Glutamatergic neuron (in vitro differentiated cells): ENCODE measurements around the gene TRPM3. TPM values are rescaled to one million over a fixed set of nuclear protein-coding genes. Genes with fewer than 3 reads are reported as not detected.

Source experiments
- DNase-seq: peaks from one replicate; pipeline ENCODE4 v3.0.0; 2022
- H3K27ac Mint-ChIP-seq: one replicate; pipeline ENCODE4 v1.8.0; 2020; ENCODE audit warnings: mild to moderate bottlenecking, mixed read lengths, inconsistent platforms; ENCODE audit not compliant: unreplicated experiment
- H3K27me3 Mint-ChIP-seq: one replicate; pipeline ENCODE4 v1.8.0; 2020; ENCODE audit warnings: mild to moderate bottlenecking, moderate library complexity, mixed read lengths, inconsistent platforms; ENCODE audit not compliant: unreplicated experiment
- H3K36me3 Mint-ChIP-seq: one replicate; pipeline ENCODE4 v1.8.0; 2020; ENCODE audit warnings: mild to moderate bottlenecking, mixed read lengths, inconsistent platforms; ENCODE audit not compliant: unreplicated experiment
- H3K4me1 Mint-ChIP-seq: one replicate; pipeline ENCODE4 v1.8.0; 2020; ENCODE audit warnings: mild to moderate bottlenecking, low read depth, mixed read lengths, inconsistent platforms; ENCODE audit not compliant: unreplicated experiment
- H3K4me3 Mint-ChIP-seq: one replicate; pipeline ENCODE4 v1.8.0; 2020; ENCODE audit warnings: mild to moderate bottlenecking, mixed read lengths, inconsistent platforms; ENCODE audit not compliant: unreplicated experiment
- H3K9me3 Mint-ChIP-seq: one replicate; pipeline ENCODE4 v1.8.0; 2020; ENCODE audit warnings: mild to moderate bottlenecking, moderate library complexity, mixed read lengths, inconsistent platforms; ENCODE audit not compliant: unreplicated experiment
- CTCF ChIP-seq: fragments of 200-600 bp; sonication (generic); IDR thresholded peaks from one replicate; pipeline ENCODE4 v1.5.0; 2021; ENCODE audit not compliant: partially characterized antibody, unreplicated experiment
- total RNA-seq: library from RNA; stranded (reverse); fragmentation: NEBNext Ultra II Directional; extraction: Animal tissue kit (Norgen Biotek cat#: 25700); gene quantifications from one replicate; pipeline ENCODE4 v1.2.1, GENCODE V29; 2021; ENCODE audit not compliant: unreplicated experiment

The TRPM3 gene
- total RNA-seq, 1 donor from 2014 or later, result 3.3 TPM

GRCh38 chr9:70531311-70531710, 590.1 kb downstream of the TRPM3 start:
- TF ChIP-seq CTCF, result no peak
- H3K27me3 Mint-ChIP-seq, result no peaks in the 10 kb centered on the region
- no peaks in the 10 kb centered on the region for H3K4me1 Mint-ChIP-seq
- H3K27ac Mint-ChIP-seq, result no peak overlapping the region
- H3K36me3 Mint-ChIP-seq, result no peaks in the 10 kb centered on the region
- no peaks in the 10 kb centered on the region for H3K9me3 Mint-ChIP-seq
- no peak overlapping the region for H3K4me3 Mint-ChIP-seq
- no peak for DNase-seq

- TF ChIP-seq CTCF, result no peak
- no peaks in the 10 kb centered on the region for H3K27me3 Mint-ChIP-seq
- H3K36me3 Mint-ChIP-seq, result peaks cover under 1% of the 10 kb centered on the region
- no peak for DNase-seq
- H3K9me3 Mint-ChIP-seq, result no peaks in the 10 kb centered on the region
- no peak overlapping the region for H3K4me3 Mint-ChIP-seq
- no peaks in the 10 kb centered on the region for H3K4me1 Mint-ChIP-seq
- H3K27ac Mint-ChIP-seq, result no peak overlapping the region
Measured at GRCh38 chr9:70530716-70531115, 590.7 kb downstream of the TRPM3 start.

- no peak overlapping the region for H3K4me3 Mint-ChIP-seq
- DNase-seq, result no peak
- TF ChIP-seq CTCF, result no peak
- peaks cover 9% of the 10 kb centered on the region for H3K36me3 Mint-ChIP-seq
- no peaks in the 10 kb centered on the region for H3K27me3 Mint-ChIP-seq
- H3K27ac Mint-ChIP-seq, result no peak overlapping the region
- H3K9me3 Mint-ChIP-seq, result no peaks in the 10 kb centered on the region
- no peaks in the 10 kb centered on the region for H3K4me1 Mint-ChIP-seq
Measured at GRCh38 chr9:70529833-70530232, 591.6 kb downstream of the TRPM3 start.

- DNase-seq, result no peak
- no peak overlapping the region for H3K27ac Mint-ChIP-seq
- no peak overlapping the region for H3K4me3 Mint-ChIP-seq
- no peaks in the 10 kb centered on the region for H3K4me1 Mint-ChIP-seq
- H3K27me3 Mint-ChIP-seq, result no peaks in the 10 kb centered on the region
- no peak for TF ChIP-seq CTCF
- no peaks in the 10 kb centered on the region for H3K9me3 Mint-ChIP-seq
- H3K36me3 Mint-ChIP-seq, result peaks cover 11% of the 10 kb centered on the region
Measured at GRCh38 chr9:70529377-70529776, 592.0 kb downstream of the TRPM3 start.

GRCh38 chr9:70526902-70527301, 594.5 kb downstream of the TRPM3 start:
- Mint-ChIP-seq H3K4me1 (no peaks in the 10 kb centered on the region), H3K27ac (no peak overlapping the region), H3K36me3 (peaks cover 11% of the 10 kb centered on the region), H3K4me3 (no peak overlapping the region), H3K27me3 (no peaks in the 10 kb centered on the region), H3K9me3 (peaks cover 4% of the 10 kb centered on the region)
- DNase-seq, result no peak
- TF ChIP-seq CTCF, result no peak
